ENCODE measurements around the gene PDE4A.

DNA sequence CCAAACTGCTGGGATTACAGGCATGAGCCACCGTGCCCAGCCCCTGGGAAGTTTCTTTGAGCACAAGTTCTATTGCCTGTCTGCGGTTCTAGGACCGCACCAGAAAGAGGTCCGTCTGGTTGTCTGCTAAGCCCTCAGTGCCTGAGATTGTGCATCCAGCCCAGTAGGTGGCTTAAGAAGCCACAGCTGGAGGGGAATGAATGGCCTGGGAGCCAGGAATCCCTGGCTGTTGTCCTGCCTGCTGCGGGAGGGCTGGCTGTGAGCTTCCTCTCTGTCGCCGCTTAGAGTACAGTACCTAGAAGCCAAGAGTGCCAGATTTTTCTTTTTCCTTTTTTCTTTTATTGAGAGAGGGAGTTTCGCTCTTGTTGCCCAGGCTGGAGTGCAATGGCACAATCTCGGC, 35.8 kb upstream of the PDE4A start:
- TF ChIP-seq ZFP36 (IDR thresholded peaks at IDR 0.05; ENCODE audit: borderline replicate concordance, partially characterized antibody) (no peak), POLR2A (IDR thresholded peaks at IDR 0.05; ENCODE audit: low read length) (no peak), RNF2 (IDR thresholded peaks at IDR 0.05; ENCODE audit: borderline replicate concordance, low read depth) (no peak), EP300 (IDR thresholded peaks at IDR 0.05) (no peak), JUN (IDR thresholded peaks at IDR 0.05) (no peak), ESRRA (IDR thresholded peaks at IDR 0.05; ENCODE audit: borderline replicate concordance, low read length) (no peak), MAZ (IDR thresholded peaks at IDR 0.05; ENCODE audit: borderline replicate concordance, low read depth, low read length) (no peak), CBX2 (IDR thresholded peaks at IDR 0.05; ENCODE audit: borderline replicate concordance, low read depth) (no peak), RFX5 (IDR thresholded peaks at IDR 0.05) (no peak)
- TF ChIP-seq, protein P1, sequence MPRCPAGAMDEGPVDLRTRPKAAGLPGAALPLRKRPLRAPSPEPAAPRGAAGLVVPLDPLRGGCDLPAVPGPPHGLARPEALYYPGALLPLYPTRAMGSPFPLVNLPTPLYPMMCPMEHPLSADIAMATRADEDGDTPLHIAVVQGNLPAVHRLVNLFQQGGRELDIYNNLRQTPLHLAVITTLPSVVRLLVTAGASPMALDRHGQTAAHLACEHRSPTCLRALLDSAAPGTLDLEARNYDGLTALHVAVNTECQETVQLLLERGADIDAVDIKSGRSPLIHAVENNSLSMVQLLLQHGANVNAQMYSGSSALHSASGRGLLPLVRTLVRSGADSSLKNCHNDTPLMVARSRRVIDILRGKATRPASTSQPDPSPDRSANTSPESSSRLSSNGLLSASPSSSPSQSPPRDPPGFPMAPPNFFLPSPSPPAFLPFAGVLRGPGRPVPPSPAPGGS (IDR thresholded peaks at IDR 0.05): no peak
- TF ChIP-seq, protein P2, sequence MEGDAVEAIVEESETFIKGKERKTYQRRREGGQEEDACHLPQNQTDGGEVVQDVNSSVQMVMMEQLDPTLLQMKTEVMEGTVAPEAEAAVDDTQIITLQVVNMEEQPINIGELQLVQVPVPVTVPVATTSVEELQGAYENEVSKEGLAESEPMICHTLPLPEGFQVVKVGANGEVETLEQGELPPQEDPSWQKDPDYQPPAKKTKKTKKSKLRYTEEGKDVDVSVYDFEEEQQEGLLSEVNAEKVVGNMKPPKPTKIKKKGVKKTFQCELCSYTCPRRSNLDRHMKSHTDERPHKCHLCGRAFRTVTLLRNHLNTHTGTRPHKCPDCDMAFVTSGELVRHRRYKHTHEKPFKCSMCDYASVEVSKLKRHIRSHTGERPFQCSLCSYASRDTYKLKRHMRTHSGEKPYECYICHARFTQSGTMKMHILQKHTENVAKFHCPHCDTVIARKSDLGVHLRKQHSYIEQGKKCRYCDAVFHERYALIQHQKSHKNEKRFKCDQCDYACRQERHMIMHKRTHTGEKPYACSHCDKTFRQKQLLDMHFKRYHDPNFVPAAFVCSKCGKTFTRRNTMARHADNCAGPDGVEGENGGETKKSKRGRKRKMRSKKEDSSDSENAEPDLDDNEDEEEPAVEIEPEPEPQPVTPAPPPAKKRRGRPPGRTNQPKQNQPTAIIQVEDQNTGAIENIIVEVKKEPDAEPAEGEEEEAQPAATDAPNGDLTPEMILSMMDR (IDR thresholded peaks at IDR 0.05): no peak
- TF ChIP-seq, protein P3, sequence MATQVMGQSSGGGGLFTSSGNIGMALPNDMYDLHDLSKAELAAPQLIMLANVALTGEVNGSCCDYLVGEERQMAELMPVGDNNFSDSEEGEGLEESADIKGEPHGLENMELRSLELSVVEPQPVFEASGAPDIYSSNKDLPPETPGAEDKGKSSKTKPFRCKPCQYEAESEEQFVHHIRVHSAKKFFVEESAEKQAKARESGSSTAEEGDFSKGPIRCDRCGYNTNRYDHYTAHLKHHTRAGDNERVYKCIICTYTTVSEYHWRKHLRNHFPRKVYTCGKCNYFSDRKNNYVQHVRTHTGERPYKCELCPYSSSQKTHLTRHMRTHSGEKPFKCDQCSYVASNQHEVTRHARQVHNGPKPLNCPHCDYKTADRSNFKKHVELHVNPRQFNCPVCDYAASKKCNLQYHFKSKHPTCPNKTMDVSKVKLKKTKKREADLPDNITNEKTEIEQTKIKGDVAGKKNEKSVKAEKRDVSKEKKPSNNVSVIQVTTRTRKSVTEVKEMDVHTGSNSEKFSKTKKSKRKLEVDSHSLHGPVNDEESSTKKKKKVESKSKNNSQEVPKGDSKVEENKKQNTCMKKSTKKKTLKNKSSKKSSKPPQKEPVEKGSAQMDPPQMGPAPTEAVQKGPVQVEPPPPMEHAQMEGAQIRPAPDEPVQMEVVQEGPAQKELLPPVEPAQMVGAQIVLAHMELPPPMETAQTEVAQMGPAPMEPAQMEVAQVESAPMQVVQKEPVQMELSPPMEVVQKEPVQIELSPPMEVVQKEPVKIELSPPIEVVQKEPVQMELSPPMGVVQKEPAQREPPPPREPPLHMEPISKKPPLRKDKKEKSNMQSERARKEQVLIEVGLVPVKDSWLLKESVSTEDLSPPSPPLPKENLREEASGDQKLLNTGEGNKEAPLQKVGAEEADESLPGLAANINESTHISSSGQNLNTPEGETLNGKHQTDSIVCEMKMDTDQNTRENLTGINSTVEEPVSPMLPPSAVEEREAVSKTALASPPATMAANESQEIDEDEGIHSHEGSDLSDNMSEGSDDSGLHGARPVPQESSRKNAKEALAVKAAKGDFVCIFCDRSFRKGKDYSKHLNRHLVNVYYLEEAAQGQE (IDR thresholded peaks at IDR 0.05): no peak
- TF ChIP-seq, protein P4, sequence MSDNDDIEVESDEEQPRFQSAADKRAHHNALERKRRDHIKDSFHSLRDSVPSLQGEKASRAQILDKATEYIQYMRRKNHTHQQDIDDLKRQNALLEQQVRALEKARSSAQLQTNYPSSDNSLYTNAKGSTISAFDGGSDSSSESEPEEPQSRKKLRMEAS (IDR thresholded peaks at IDR 0.05): no peak

Data from A549 (cell line).